Left lung (tissue), 10 donors: ENCODE data around the gene ABTB1. TPM values are rescaled to one million over a fixed set of nuclear protein-coding genes. Genes with fewer than 3 reads are reported as not detected.

Source experiments
- ATAC-seq: fragments of 200-7000 bp; cut with Tn5 transposase; one replicate; pipeline ENCODE4 v1.9.1; 2020; ENCODE audit warnings: moderate library complexity
- DNase-seq, 4 donors: peaks; one replicate each; pipeline ENCODE4 v3.0.0-alpha.2; 2013 to 2020
- H3K27ac ChIP-seq, 2 donors: fragments of 200-600 bp; sonication (generic) in 1 of 2; one replicate each; pipeline versions ENCODE4 v1.5.0 to v1.8.0; 2020 to 2021
- H3K27me3 ChIP-seq, 2 donors: fragments of 200-600 bp; sonication (generic) in 1 of 2; one replicate each; pipeline versions ENCODE4 v1.5.0 to v1.8.0; 2020 to 2021
- H3K36me3 ChIP-seq, 2 donors: fragments of 200-600 bp; sonication (generic) in 1 of 2; one replicate each; pipeline versions ENCODE4 v1.5.0 to v1.8.0; 2020 to 2021
- H3K4me1 ChIP-seq, 2 donors: fragments of 200-600 bp; one replicate each; pipeline ENCODE4 v1.8.0; 2021
- H3K4me3 ChIP-seq, 2 donors: fragments of 200-600 bp; sonication (generic) in 1 of 2; one replicate each; pipeline versions ENCODE4 v1.5.0 to v1.8.0; 2020 to 2021; ENCODE audit warnings: mild to moderate bottlenecking in 1 of 2
- H3K9me3 ChIP-seq, 2 donors: fragments of 200-600 bp; sonication (generic) in 1 of 2; one replicate each; pipeline versions ENCODE4 v1.5.0 to v1.8.0; 2020 to 2021
- intact Hi-C, 2 donors: fragments of 100-400 bp; cut with DNase I; formaldehyde crosslinking; loops; one replicate each; pipeline versions ENCODE4 v1.11.2 to v1.14.2; 2022
- polyA plus RNA-seq, 6 donors: library from polyadenylated mRNA; unstranded; fragments of 120-200 nt; gene quantifications; one replicate each; pipeline ENCODE4 v1.2.1, GENCODE V29; 2013; ENCODE audit not compliant: insufficient read length in 6 of 6
- total RNA-seq, 2 donors: library from RNA; stranded (reverse); fragmentation: NEBNext Ultra II Directional; extraction: Animal tissue kit (Norgen Biotek cat#: 25700); gene quantifications; one replicate each; pipeline ENCODE4 v1.2.1, GENCODE V29; 2021
- TF ChIP-seq, protein P1 (sequence below), 2 donors: fragments of 200-600 bp; sonication (generic) in 1 of 2; IDR thresholded peaks; one replicate each; pipeline versions ENCODE4 v1.5.0 to v1.8.0; 2021; ENCODE audit warnings: antibody characterized with exemption in 2 of 2
- donor health status: DM: no; HTN: yes; CAD: no.
- donor health status: DM: no; HTN: no; CAD: no.

ABTB1 gene
- total and polyA plus RNA-seq, 8 donors: 20.2 to 56.1 (median 26.8) TPM

DNA sequence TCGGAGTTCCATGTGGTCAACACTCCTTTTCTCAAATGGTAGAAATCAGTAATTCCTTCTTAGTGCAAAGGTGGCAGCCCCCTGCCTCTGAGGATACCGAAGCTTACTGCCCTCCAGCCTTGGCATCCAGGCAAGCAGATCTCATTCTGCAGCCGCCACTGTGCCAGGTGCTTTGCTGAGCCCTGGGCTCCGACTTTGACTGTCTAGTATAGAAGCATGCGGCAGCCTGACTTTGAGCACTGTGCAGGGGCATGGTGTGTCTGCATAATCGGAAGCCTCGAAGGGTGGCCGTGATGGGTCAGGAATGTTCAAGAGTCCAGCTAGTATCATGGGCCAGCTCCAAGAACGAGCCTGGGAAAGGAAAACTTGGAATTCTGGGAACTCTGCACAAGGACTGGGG, 39.7 kb downstream of the ABTB1 start:
- peaks cover 5 to 34% of the 10 kb centered on the region in 2 donors for H3K4me1 ChIP-seq
- DNase-seq: no peak
- H3K9me3 ChIP-seq: no peaks in the 10 kb centered on the region
- intact Hi-C loops: no loop called here
- peaks cover 0 to 43% of the 10 kb centered on the region in 2 donors for H3K36me3 ChIP-seq
- TF ChIP-seq, protein P1, sequence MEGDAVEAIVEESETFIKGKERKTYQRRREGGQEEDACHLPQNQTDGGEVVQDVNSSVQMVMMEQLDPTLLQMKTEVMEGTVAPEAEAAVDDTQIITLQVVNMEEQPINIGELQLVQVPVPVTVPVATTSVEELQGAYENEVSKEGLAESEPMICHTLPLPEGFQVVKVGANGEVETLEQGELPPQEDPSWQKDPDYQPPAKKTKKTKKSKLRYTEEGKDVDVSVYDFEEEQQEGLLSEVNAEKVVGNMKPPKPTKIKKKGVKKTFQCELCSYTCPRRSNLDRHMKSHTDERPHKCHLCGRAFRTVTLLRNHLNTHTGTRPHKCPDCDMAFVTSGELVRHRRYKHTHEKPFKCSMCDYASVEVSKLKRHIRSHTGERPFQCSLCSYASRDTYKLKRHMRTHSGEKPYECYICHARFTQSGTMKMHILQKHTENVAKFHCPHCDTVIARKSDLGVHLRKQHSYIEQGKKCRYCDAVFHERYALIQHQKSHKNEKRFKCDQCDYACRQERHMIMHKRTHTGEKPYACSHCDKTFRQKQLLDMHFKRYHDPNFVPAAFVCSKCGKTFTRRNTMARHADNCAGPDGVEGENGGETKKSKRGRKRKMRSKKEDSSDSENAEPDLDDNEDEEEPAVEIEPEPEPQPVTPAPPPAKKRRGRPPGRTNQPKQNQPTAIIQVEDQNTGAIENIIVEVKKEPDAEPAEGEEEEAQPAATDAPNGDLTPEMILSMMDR (IDR thresholded peaks at IDR 0.05): no peak
- no peaks in the 10 kb centered on the region for H3K27me3 ChIP-seq
- H3K4me3 ChIP-seq: no peak overlapping the region
- H3K27ac ChIP-seq: peak overlapping the region in 1 of 2 donors; percentile 50
- no peak for ATAC-seq

DNA sequence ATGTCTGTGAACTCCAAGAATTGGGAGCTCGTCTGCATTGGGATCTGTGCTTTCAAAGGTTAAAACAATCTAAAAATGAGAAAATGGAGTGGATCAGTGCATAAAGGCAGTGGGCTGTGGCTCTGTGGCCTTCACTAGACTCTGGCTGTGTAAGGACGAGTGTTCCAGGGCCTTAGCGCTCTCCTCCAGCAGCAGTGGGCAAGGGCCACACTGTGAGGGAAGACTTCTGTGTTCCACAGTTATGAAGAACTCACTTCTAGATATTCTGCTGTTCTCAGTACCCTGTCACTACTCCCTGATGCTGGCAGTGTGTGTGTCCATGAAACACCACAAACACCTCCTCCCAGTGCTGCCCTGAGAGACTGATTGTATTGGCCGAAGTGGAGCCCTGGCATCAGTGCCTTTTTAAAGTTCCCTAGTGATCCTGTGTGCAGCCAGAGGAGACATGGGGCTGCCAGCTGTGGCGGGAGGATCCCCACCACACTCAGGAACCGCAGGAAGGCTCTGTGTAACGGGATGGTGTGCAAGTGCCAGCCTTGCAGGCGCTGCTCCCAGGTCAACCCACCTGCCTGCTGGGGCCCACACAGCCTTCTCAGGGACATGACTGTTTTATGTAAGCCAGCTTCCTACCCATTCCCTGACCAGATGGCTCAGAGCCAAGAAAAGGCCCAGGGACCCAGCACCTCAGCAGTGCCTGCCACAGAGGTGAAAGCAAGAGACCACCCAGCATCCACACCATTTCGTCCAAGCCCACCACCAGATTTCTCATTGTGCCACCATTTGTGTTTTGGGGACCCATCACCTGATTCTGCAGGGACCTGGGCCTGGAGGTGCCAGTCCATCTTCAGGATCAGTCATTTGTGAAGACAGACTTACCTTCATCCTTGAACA, 40.4 kb downstream of the ABTB1 start:
- Histone ChIP-seq H3K4me1 (peaks cover 5 to 34% of the 10 kb centered on the region in 2 donors), H3K36me3 (peaks cover 0 to 36% of the 10 kb centered on the region in 2 donors), H3K27ac (peak overlapping the region; percentile 3 to 50), H3K4me3 (no peak overlapping the region), H3K9me3 (no peaks in the 10 kb centered on the region), H3K27me3 (no peaks in the 10 kb centered on the region)
- TF ChIP-seq, protein P1 (IDR thresholded peaks at IDR 0.05): no peak
- ATAC-seq: no peak
- intact Hi-C loops: no loop called here
- no peak for DNase-seq

DNA sequence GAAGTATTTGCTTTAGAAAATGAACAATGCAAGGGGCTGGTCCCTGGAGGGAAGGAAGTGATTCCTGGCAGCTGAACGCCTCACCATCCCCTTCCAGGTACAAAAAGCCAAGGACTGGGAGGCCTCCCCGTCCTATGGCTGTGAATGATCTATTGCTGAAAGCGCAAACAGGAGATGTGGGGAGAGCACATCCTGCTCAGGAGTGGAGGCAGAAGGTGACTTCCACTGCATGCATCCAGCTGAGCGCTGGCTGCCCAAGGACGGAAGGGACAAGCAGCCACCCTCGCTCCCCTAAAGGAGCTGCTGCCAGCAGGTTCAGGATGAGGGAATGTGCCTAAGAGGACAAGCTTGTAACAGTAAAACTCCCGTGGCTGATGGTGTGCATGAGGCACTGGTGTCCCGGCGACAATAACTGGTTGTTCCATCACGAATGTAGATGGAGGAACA, 41.4 kb downstream of the ABTB1 start:
- intact Hi-C loops: no loop called here
- peak overlapping the region; percentile 3 to 50 for H3K27ac ChIP-seq
- H3K4me3 ChIP-seq: no peak overlapping the region
- peak; percentile 57 for ATAC-seq
- no peaks in the 10 kb centered on the region for H3K9me3 ChIP-seq
- H3K36me3 ChIP-seq: peaks cover 0 to 30% of the 10 kb centered on the region in 2 donors
- no peak for DNase-seq
- TF ChIP-seq, protein P1 (IDR thresholded peaks at IDR 0.05): no peak
- H3K27me3 ChIP-seq: no peaks in the 10 kb centered on the region
- H3K4me1 ChIP-seq: peaks cover 5 to 34% of the 10 kb centered on the region in 2 donors

DNA sequence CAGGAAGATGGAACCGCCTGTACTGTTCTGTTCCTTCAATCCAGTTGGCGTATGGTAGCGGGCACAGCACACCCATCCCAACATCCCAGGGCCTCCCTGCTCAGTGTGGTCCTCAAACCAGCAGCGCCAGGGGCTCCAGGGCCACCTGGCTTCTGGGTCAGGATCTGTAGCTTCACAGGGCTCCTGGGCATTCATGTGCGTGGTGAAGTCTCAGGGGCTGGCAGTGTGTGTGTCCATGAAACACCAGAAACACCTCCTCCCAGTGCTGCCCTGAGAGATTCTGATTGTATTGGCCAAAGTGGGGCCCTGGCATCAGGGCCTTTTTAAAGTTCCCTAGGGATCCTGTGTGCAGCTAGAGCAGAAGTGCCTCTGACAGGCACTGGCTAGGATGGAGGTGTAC, 42.1 kb downstream of the ABTB1 start:
- DNase-seq (no peak), ATAC-seq (no peak)
- H3K4me1 ChIP-seq: peaks cover 5 to 34% of the 10 kb centered on the region in 2 donors
- H3K27me3 ChIP-seq: no peaks in the 10 kb centered on the region
- H3K9me3 ChIP-seq: no peaks in the 10 kb centered on the region
- peaks cover 0 to 37% of the 10 kb centered on the region in 2 donors for H3K36me3 ChIP-seq
- TF ChIP-seq, protein P1 (IDR thresholded peaks at IDR 0.05): no peak
- intact Hi-C loops: no loop called here
- H3K4me3 ChIP-seq: no peak overlapping the region
- H3K27ac ChIP-seq: peak overlapping the region; percentile 3 to 50

DNA sequence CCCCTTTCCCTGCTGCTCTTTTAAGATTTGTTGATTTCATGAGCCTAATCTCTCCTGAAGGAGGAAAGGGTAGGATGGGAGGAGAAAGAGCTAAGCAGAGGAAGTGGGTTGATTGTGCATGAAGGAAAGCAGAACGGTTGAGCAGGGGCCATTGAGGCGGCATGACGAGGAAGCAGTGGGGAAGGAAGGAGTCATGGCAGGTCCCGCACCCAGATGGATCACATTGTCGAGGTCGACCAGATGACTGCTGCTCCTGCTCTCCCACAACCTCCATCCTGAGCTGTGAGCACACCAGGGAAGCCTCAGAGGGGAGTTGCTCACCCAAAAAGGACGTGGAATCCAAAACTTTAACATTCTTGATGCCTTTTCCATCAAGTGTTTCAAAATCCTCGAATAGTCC, 42.8 kb downstream of the ABTB1 start:
- Histone ChIP-seq H3K4me1 (peaks cover 5 to 34% of the 10 kb centered on the region in 2 donors), H3K36me3 (peaks cover 0 to 43% of the 10 kb centered on the region in 2 donors), H3K27ac (peak overlapping the region in 1 of 2 donors; percentile 50), H3K9me3 (no peaks in the 10 kb centered on the region), H3K27me3 (no peaks in the 10 kb centered on the region), H3K4me3 (no peak overlapping the region)
- TF ChIP-seq, protein P1 (IDR thresholded peaks at IDR 0.05): no peak
- intact Hi-C loops: no loop called here
- ATAC-seq (no peak), DNase-seq (no peak)
